ENCODE measurements around the gene ATP10D. TPM values are rescaled to one million over a fixed set of nuclear protein-coding genes. Genes with fewer than 3 reads are reported as not detected.
A peak's percentile ranks its signal among the peaks of the same experiment; 100 is the strongest.
"Not testable (repeated sequence)": the region's sequence is repeated elsewhere in the genome, so short reads cannot be mapped to it uniquely, and the experiment has no call there.

ATP10D gene
- total RNA-seq, 1 experiment from 2014 or later = 3.8 TPM

GRCh38 chr4:47538825-47539154 lies 53.7 kb downstream of the ATP10D start:
- Histone ChIP-seq H2BK15ac (ENCODE audit: low read depth, low read length) (no peak overlapping the region), H2BK120ac (ENCODE audit: low read depth, low read length, poor library complexity, severe bottlenecking) (no peak overlapping the region), H3K4me1 (ENCODE audit: insufficient read depth, low read length) (no peaks in the 10 kb centered on the region), H4K20me1 (ENCODE audit: control insufficient read depth, insufficient read depth, insufficient read length) (no peaks in the 10 kb centered on the region), H3K27me3 (ENCODE audit: insufficient read depth, low read length) (no peaks in the 10 kb centered on the region), H2AFZ (ENCODE audit: low read length) (no peak overlapping the region), H3K9ac (ENCODE audit: extremely low read depth, insufficient read length, low read length) (no peak overlapping the region), H3K4me2 (ENCODE audit: insufficient read depth, insufficient read length, low read length) (no peak overlapping the region), H4K5ac (ENCODE audit: insufficient read length, low read depth, low read length) (no peak overlapping the region), H3K14ac (ENCODE audit: insufficient read depth, low read length) (no peak overlapping the region), H3K79me1 (ENCODE audit: insufficient read depth, low read depth, low read length, poor library complexity, severe bottlenecking) (no peaks in the 10 kb centered on the region), H2BK20ac (ENCODE audit: low read depth, low read length, poor library complexity, severe bottlenecking) (no peak overlapping the region), H3K27ac (ENCODE audit: insufficient read length, low read depth, low read length) (no peak overlapping the region), H2BK5ac (ENCODE audit: insufficient read length, low read length) (no peak overlapping the region), H3K18ac (ENCODE audit: insufficient read length, low read depth, low read length) (no peak overlapping the region), H4K8ac (replicated peaks; ENCODE audit: insufficient read length, low read depth, low read length) (no peak overlapping the region), H2BK12ac (ENCODE audit: insufficient read length, low read depth, low read length) (no peak overlapping the region), H3K79me2 (ENCODE audit: insufficient read depth, low read length) (no peaks in the 10 kb centered on the region), H3K9me3 (ENCODE audit: control insufficient read depth, low read depth, low read length) (no peaks in the 10 kb centered on the region), H2AK5ac (ENCODE audit: insufficient read length, low read length) (no peak overlapping the region), H3K4ac (ENCODE audit: low read depth, low read length) (no peak overlapping the region), H3K56ac (ENCODE audit: insufficient read length, low read depth, low read length) (no peak overlapping the region), H3K23ac (ENCODE audit: insufficient read length, low read depth, low read length) (no peak overlapping the region), H4K91ac (ENCODE audit: insufficient read length, low read depth, low read length) (no peak overlapping the region), H3T11ph (ENCODE audit: low read length) (no peak overlapping the region), H3K23me2 (ENCODE audit: insufficient read length, low read depth, low read length, poor library complexity, severe bottlenecking) (no peaks in the 10 kb centered on the region)
- no peaks in the 10 kb centered on the region for H3K4me1 Mint-ChIP-seq
- H3K4me3 Mint-ChIP-seq = no peak overlapping the region
- WGBS (ENCODE audit: extremely low coverage, insufficient read length, low lambda C conversion rate) = no CpG with 5 or more reads among the region's 2 CpGs
- TF ChIP-seq CTCF (conservative IDR thresholded peaks at IDR 0.05) = no peak
- no peaks in the 10 kb centered on the region for H3K9me3 Mint-ChIP-seq
- H3K27me3 Mint-ChIP-seq (ENCODE audit: low read depth) = no peaks in the 10 kb centered on the region
- H3K36me3 Mint-ChIP-seq (ENCODE audit: insufficient read depth in 1 of 3, low read depth in 3 of 3) = 0 out of 7 replicates have a peak, but pooled peaks cover 0 to 10% (median 0%) of the 10 kb centered on the region in 3 experiments
- peak overlapping the region in 1 of 3 experiments; percentile 3; a peak in 1 of 7 replicates for H3K27ac Mint-ChIP-seq
- DNase-seq = no peak

GRCh38 chr4:47542640-47543039 lies 57.6 kb downstream of the ATP10D start:
- H3K79me2 ChIP-seq (ENCODE audit: insufficient read depth, low read length); H3K36me3 Mint-ChIP-seq (ENCODE audit: insufficient read depth in 1 of 3, low read depth in 3 of 3); H2BK120ac ChIP-seq (ENCODE audit: low read depth, low read length, poor library complexity, severe bottlenecking); H3K23me2 ChIP-seq (ENCODE audit: insufficient read length, low read depth, low read length, poor library complexity, severe bottlenecking); H3K9me3 ChIP-seq (ENCODE audit: control insufficient read depth, low read depth, low read length); H3K27ac Mint-ChIP-seq; H3T11ph ChIP-seq (ENCODE audit: low read length); H3K4ac ChIP-seq (ENCODE audit: low read depth, low read length); H3K9me3 Mint-ChIP-seq; H3K4me3 Mint-ChIP-seq; H3K56ac ChIP-seq (ENCODE audit: insufficient read length, low read depth, low read length); H2AK5ac ChIP-seq (ENCODE audit: insufficient read length, low read length); DNase-seq; H3K9ac ChIP-seq (ENCODE audit: extremely low read depth, insufficient read length, low read length); H4K5ac ChIP-seq (ENCODE audit: insufficient read length, low read depth, low read length); H3K14ac ChIP-seq (ENCODE audit: insufficient read depth, low read length); H3K4me2 ChIP-seq (ENCODE audit: insufficient read depth, insufficient read length, low read length); H2BK12ac ChIP-seq (ENCODE audit: insufficient read length, low read depth, low read length); H4K8ac ChIP-seq (replicated peaks; ENCODE audit: insufficient read length, low read depth, low read length); H3K18ac ChIP-seq (ENCODE audit: insufficient read length, low read depth, low read length); H3K23ac ChIP-seq (ENCODE audit: insufficient read length, low read depth, low read length); H4K20me1 ChIP-seq (ENCODE audit: control insufficient read depth, insufficient read depth, insufficient read length); H3K79me1 ChIP-seq (ENCODE audit: insufficient read depth, low read depth, low read length, poor library complexity, severe bottlenecking); H4K91ac ChIP-seq (ENCODE audit: insufficient read length, low read depth, low read length); H3K27me3 ChIP-seq (ENCODE audit: insufficient read depth, low read length); H3K4me1 Mint-ChIP-seq; H2BK20ac ChIP-seq (ENCODE audit: low read depth, low read length, poor library complexity, severe bottlenecking); H3K27me3 Mint-ChIP-seq (ENCODE audit: low read depth); H2BK15ac ChIP-seq (ENCODE audit: low read depth, low read length); H3K4me1 ChIP-seq (ENCODE audit: insufficient read depth, low read length); H2AFZ ChIP-seq (ENCODE audit: low read length); H2BK5ac ChIP-seq (ENCODE audit: insufficient read length, low read length); H3K27ac ChIP-seq (ENCODE audit: insufficient read length, low read depth, low read length): not testable (repeated sequence)
- no CpG with 5 or more reads among the region's 5 CpGs for WGBS (ENCODE audit: extremely low coverage, insufficient read length, low lambda C conversion rate)
